ENCODE data around the gene UPF3A. TPM values are rescaled to one million over a fixed set of nuclear protein-coding genes. Genes with fewer than 3 reads are reported as not detected.
"Not testable (repeated sequence)": the region's sequence is repeated elsewhere in the genome, so short reads cannot be mapped to it uniquely, and the experiment has no call there.

Gene UPF3A
- total RNA-seq, 1 donor from 2014 or later, result 13.7 TPM

GRCh38 chr13:114324334-114324733 is 42.9 kb downstream of the UPF3A start:
- FAIRE-seq (no peak), DNase-seq (ENCODE audit: low read depth) (no peak)
- H3K4me3 ChIP-seq (ENCODE audit: low read depth, low read length), result no peak overlapping the region
- no peak for TF ChIP-seq CTCF (IDR thresholded peaks at IDR 0.05; ENCODE audit: insufficient read depth, low read length, severe bottlenecking)
- H3K36me3 ChIP-seq (ENCODE audit: control insufficient read depth, insufficient read depth, low read length), result peaks cover 8% of the 10 kb centered on the region
- no peaks in the 10 kb centered on the region for H3K27me3 ChIP-seq (ENCODE audit: control insufficient read depth, insufficient read depth, low read length)

- no peak overlapping the region for H3K4me3 ChIP-seq (ENCODE audit: low read depth, low read length)
- no peak for FAIRE-seq
- peaks cover 6% of the 10 kb centered on the region for H3K36me3 ChIP-seq (ENCODE audit: control insufficient read depth, insufficient read depth, low read length)
- H3K27me3 ChIP-seq (ENCODE audit: control insufficient read depth, insufficient read depth, low read length), result no peaks in the 10 kb centered on the region
- TF ChIP-seq CTCF (IDR thresholded peaks at IDR 0.05; ENCODE audit: insufficient read depth, low read length, severe bottlenecking), result no peak
- no peak for DNase-seq (ENCODE audit: low read depth)
These were observed 44.3 kb downstream of the UPF3A start for GRCh38 chr13:114325729-114326128.

- no peak overlapping the region for H3K4me3 ChIP-seq (ENCODE audit: low read depth, low read length)
- no peak for DNase-seq (ENCODE audit: low read depth)
- no peak for TF ChIP-seq CTCF (IDR thresholded peaks at IDR 0.05; ENCODE audit: insufficient read depth, low read length, severe bottlenecking)
- FAIRE-seq, result peak; percentile 32
- H3K36me3 ChIP-seq (ENCODE audit: control insufficient read depth, insufficient read depth, low read length), result peaks cover 5% of the 10 kb centered on the region
- H3K27me3 ChIP-seq (ENCODE audit: control insufficient read depth, insufficient read depth, low read length), result no peaks in the 10 kb centered on the region
These were observed 46.6 kb downstream of the UPF3A start for GRCh38 chr13:114328034-114328433.

GRCh38 chr13:114328595-114328994 is 47.2 kb downstream of the UPF3A start:
- FAIRE-seq (no peak), DNase-seq (ENCODE audit: low read depth) (no peak)
- no peak for TF ChIP-seq CTCF (IDR thresholded peaks at IDR 0.05; ENCODE audit: insufficient read depth, low read length, severe bottlenecking)
- no peak overlapping the region for H3K4me3 ChIP-seq (ENCODE audit: low read depth, low read length)
- H3K27me3 ChIP-seq (ENCODE audit: control insufficient read depth, insufficient read depth, low read length), result no peaks in the 10 kb centered on the region
- H3K36me3 ChIP-seq (ENCODE audit: control insufficient read depth, insufficient read depth, low read length), result peaks cover 5% of the 10 kb centered on the region

GRCh38 chr13:114330086-114330485 is 48.7 kb downstream of the UPF3A start:
- H3K4me3 ChIP-seq (ENCODE audit: low read depth, low read length), result no peak overlapping the region
- no peaks in the 10 kb centered on the region for H3K27me3 ChIP-seq (ENCODE audit: control insufficient read depth, insufficient read depth, low read length)
- no peak for TF ChIP-seq CTCF (IDR thresholded peaks at IDR 0.05; ENCODE audit: insufficient read depth, low read length, severe bottlenecking)
- no peak for DNase-seq (ENCODE audit: low read depth)
- no peaks in the 10 kb centered on the region for H3K36me3 ChIP-seq (ENCODE audit: control insufficient read depth, insufficient read depth, low read length)
- no peak for FAIRE-seq

- H3K36me3 ChIP-seq (ENCODE audit: control insufficient read depth, insufficient read depth, low read length); H3K4me3 ChIP-seq (ENCODE audit: low read depth, low read length); H3K27me3 ChIP-seq (ENCODE audit: control insufficient read depth, insufficient read depth, low read length); FAIRE-seq; DNase-seq (ENCODE audit: low read depth): not testable (repeated sequence)
These were observed 52.5 kb downstream of the UPF3A start for GRCh38 chr13:114333881-114334280.
